Ascending aorta (tissue), 2 donors: ENCODE data around the gene TBC1D1. TPM values are rescaled to one million over a fixed set of nuclear protein-coding genes. Genes with fewer than 3 reads are reported as not detected.

Experiments
- DNase-seq, 2 donors: peaks; one replicate each; pipeline ENCODE4 v3.0.0-alpha.2; 2019; ENCODE audit warnings: low spot score in 2 of 2
- H3K27ac ChIP-seq, 2 donors: fragments of 200-600 bp; sonication (generic); one replicate each; pipeline ENCODE4 v1.5.1; 2016 to 2017; ENCODE audit warnings: mild to moderate bottlenecking in 1 of 2
- H3K27me3 ChIP-seq: fragments of 200-600 bp; sonication (generic); one replicate; pipeline ENCODE4 v1.5.1; 2017
- H3K36me3 ChIP-seq, 2 donors: fragments of 200-600 bp; sonication (generic); one replicate each; pipeline ENCODE4 v1.5.1; 2016
- H3K4me1 ChIP-seq, 2 donors: fragments of 200-600 bp; sonication (generic); one replicate each; pipeline ENCODE4 v1.5.1; 2016 to 2017; ENCODE audit warnings: mild to moderate bottlenecking in 1 of 2
- H3K4me3 ChIP-seq, 2 donors: fragments of 200-600 bp; sonication (generic); one replicate each; pipeline ENCODE4 v1.5.1; 2016 to 2017; ENCODE audit warnings: mild to moderate bottlenecking in 1 of 2
- H3K9me3 ChIP-seq, 2 donors: fragments of 200-600 bp; sonication (generic); one replicate each; pipeline ENCODE4 v1.5.1; 2016
- CTCF ChIP-seq, 3 experiments: fragments of 200-600 bp in 2 of 3; fragments of 450-650 bp in 1 of 3; sonication (generic) in 2 of 3; IDR thresholded peaks; one replicate each; pipeline ENCODE4 v1.5.1; 2016 to 2019; ENCODE audit warnings: antibody characterized with exemption in 3 of 3, mild to moderate bottlenecking in 1 of 3, moderate library complexity in 1 of 3
- intact Hi-C: fragments of 100-400 bp; cut with DNase I; formaldehyde crosslinking; loops from one replicate; pipeline ENCODE4 v1.15.1; 2023
- total RNA-seq: library from RNA; depleted of rRNA; stranded (reverse); fragments of >200 nt; gene quantifications from one replicate; pipeline ENCODE4 v1.1.0, GENCODE V29; 2016

Gene TBC1D1
- total RNA-seq, 1 donor from 2014 or later, result 132 TPM

GRCh38 chr4:38026158-38026740 lies 135.4 kb downstream of the TBC1D1 start:
- Histone ChIP-seq H3K9me3 (no peaks in the 10 kb centered on the region), H3K27me3 (no peaks in the 10 kb centered on the region), H3K36me3 (peaks cover 47 to 57% of the 10 kb centered on the region in 2 donors), H3K27ac (no peak overlapping the region), H3K4me1 (no peaks in the 10 kb centered on the region), H3K4me3 (no peak overlapping the region)
- no peak for TF ChIP-seq CTCF (IDR thresholded peaks at IDR 0.05)
- no peak for DNase-seq
- intact Hi-C loops, result no loop called here

GRCh38 chr4:38030023-38030422 lies 139.1 kb downstream of the TBC1D1 start:
- TF ChIP-seq CTCF (IDR thresholded peaks at IDR 0.05), result no peak
- Histone ChIP-seq H3K36me3 (peaks cover 37 to 47% of the 10 kb centered on the region in 2 donors), H3K4me3 (no peak overlapping the region), H3K9me3 (no peaks in the 10 kb centered on the region), H3K4me1 (no peaks in the 10 kb centered on the region), H3K27me3 (no peaks in the 10 kb centered on the region), H3K27ac (no peak overlapping the region)
- no peak for DNase-seq
- intact Hi-C loops, result loop anchor here (5.0 to 10.0 kb wide), 3 partner anchors 145 to 428 kb away; partner anchors contain the start of gene RELL1

- Histone ChIP-seq H3K27me3 (no peaks in the 10 kb centered on the region), H3K9me3 (no peaks in the 10 kb centered on the region), H3K27ac (peak overlapping the region; percentile 1 to 40), H3K4me1 (no peaks in the 10 kb centered on the region), H3K36me3 (peaks cover 18 to 35% of the 10 kb centered on the region in 2 donors), H3K4me3 (no peak overlapping the region)
- intact Hi-C loops, result loop anchor here (2.0 to 10.0 kb wide), 5 partner anchors 58 to 433 kb away; partner anchors contain the start of gene RELL1
- no peak for DNase-seq
- TF ChIP-seq CTCF (IDR thresholded peaks at IDR 0.05), result peak; percentile 60 to 78 (median 72)
Measured at GRCh38 chr4:38034986-38035882, 144.3 kb downstream of the TBC1D1 start.

DNA sequence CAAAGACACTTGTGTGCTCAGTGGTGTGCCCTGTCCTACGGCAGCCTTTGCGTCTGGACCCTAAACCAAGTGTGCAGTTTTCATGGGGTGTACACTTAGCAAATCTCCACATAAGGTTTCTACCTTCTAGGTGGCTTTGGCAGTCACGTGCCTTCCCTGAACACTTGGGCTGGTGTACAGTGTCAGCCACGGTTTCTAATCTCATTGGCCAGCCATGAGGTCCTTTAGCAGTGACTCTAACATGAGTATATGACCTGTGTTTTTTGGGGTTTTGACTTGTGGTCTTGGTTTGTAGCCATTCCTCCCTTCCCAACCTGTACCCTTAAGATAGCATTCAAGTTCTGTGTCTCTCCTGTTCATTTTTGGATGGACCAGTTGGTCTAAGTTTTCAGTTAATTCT lies 145.7 kb downstream of the TBC1D1 start:
- Histone ChIP-seq H3K27ac (no peak overlapping the region), H3K36me3 (peaks cover 23 to 36% of the 10 kb centered on the region in 2 donors), H3K27me3 (no peaks in the 10 kb centered on the region), H3K4me3 (no peak overlapping the region), H3K4me1 (no peaks in the 10 kb centered on the region), H3K9me3 (no peaks in the 10 kb centered on the region)
- intact Hi-C loops, result loop anchor here (10.0 kb wide), 2 partner anchors 152 to 352 kb away; partner anchors contain the start of gene RELL1
- TF ChIP-seq CTCF (IDR thresholded peaks at IDR 0.05), result no peak
- DNase-seq, result no peak

- DNase-seq, result no peak
- intact Hi-C loops, result loop anchor here (10.0 kb wide), 2 partner anchors 153 to 353 kb away; partner anchors contain the start of gene RELL1
- Histone ChIP-seq H3K27me3 (no peaks in the 10 kb centered on the region), H3K27ac (no peak overlapping the region), H3K36me3 (peaks cover 26 to 35% of the 10 kb centered on the region in 2 donors), H3K9me3 (no peaks in the 10 kb centered on the region), H3K4me3 (no peak overlapping the region), H3K4me1 (no peaks in the 10 kb centered on the region)
- no peak for TF ChIP-seq CTCF (IDR thresholded peaks at IDR 0.05)
Measured at GRCh38 chr4:38037612-38038011, 146.7 kb downstream of the TBC1D1 start.
